ENCODE measurements around the gene RAB6B.

RAB6B gene

DNA sequence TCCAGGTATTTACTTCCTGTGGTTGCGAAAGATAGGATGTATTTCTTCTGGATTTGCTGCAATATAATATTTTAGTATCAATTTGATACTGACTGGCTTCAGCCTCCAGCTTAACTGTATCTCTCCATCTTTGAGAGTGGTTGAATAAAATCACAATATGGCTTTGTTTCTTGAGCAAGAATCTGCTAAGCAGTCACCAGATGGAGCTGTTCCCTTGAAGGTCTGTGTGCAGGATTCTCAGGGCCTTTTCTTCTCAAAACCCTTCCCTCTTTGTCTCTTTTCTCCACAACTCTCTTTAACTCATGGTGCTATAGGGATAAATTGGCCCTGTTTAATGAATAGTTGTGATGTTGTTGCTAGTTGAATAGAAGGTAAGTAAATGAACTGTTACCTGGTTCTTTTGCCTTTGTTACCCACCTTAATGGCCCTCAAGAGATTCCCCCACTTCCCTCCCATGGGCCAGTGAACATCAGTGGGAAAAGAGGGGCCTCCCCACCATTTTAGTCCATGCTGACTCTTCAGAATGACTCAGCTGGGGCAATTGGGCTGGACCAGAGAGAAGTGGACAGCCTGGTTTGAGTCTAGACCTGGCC, 34.8 kb upstream of the RAB6B start:
- DNase-seq: no peak

DNA sequence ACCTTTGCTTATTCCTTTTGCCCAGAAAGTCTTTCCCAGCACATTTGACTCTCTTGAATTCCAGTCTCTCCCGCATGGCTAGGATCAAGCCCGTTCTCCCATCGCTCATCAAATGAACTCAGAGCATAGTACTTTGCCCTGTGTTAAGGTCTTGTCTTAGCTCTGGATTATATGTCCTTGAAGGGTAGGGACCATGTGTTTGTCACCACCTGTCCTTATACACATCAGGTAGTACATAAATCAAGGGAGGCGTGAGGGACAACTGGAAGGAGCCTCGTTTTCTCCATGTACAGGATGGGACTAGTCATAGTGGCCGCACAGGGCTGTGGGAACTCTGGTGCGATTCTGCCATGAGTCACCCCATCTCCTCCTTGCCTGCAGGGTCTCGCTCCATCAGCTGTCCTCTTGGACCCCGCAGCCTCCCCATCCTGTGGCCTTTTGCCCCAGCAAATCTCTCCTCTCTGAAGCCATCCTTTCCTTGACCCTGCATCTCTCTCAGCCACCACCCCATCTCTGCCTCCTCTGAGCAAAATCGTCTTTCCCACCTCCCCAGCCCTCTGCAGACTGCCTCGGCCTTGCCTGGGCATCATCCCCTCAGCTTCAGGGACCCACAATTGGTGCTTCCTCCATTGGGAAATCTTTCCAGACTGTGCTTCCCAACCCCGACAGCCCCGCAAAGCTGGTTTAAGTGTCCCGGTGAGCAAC, 33.4 kb upstream of the RAB6B start:
- DNase-seq: no peak

DNA sequence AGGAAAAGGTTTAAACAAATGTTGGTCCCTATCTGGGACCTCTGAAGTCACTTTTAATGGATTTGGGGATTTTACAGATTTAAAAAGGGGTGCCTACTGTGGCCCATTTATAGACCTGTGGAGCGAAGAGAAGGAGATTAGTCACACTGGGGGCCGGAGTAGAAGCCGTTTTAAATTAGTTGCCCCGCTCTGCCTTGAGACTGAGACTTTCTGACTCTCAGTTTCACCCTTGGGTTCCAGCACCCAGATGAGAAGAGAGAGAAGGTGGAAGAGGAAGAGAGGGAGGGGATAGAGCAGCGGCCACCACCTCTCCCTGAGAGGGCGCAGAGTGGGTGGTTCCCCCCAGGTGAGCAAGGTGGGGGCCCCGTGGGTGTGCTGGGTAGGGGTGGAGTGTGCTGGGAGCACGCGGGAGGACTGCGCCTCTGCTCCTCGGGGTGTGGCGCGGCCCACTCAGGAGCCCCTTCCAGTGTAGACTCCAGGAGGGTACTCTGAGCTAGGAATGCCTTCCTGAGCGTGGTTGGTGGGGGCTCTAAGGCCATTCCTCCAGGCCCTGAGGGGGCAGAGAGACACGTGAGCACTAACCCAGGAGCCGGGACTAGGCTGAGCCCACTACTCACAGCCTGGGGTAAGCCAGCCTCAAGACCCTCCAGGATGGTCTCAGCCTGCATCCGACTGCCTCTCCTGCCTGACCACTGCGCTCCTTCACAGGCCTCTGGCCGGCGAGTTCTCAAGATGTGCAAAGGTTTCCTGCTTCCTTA, 32.6 kb upstream of the RAB6B start:
- no peak for DNase-seq

DNA sequence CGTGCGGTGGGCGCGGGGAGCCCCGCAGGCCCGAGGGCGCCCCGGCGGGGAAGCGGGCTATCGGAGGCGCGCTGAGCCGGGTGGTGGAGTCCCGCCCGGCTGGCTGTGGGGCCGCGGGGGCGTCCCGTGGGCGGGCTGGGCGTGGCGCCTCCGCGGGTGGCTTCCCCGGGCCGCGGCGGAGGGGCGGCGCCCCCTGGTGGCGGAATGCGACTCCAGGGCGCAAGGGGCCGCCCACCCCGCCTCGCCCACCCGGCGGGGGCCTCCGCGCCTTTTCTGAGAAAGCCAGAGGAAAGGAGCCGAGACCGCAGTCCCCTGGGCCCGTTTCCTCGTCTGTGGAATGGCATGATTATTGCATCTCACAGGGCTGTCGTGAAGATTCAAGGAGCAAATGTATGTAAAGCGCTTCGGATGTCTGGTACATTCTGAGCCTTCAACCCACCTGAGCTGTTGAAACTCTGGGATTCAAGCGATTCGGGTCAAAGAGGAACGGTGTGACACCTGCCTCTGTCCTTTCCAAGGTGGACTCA, 31.9 kb upstream of the RAB6B start:
- DNase-seq: peak; percentile 62

DNA sequence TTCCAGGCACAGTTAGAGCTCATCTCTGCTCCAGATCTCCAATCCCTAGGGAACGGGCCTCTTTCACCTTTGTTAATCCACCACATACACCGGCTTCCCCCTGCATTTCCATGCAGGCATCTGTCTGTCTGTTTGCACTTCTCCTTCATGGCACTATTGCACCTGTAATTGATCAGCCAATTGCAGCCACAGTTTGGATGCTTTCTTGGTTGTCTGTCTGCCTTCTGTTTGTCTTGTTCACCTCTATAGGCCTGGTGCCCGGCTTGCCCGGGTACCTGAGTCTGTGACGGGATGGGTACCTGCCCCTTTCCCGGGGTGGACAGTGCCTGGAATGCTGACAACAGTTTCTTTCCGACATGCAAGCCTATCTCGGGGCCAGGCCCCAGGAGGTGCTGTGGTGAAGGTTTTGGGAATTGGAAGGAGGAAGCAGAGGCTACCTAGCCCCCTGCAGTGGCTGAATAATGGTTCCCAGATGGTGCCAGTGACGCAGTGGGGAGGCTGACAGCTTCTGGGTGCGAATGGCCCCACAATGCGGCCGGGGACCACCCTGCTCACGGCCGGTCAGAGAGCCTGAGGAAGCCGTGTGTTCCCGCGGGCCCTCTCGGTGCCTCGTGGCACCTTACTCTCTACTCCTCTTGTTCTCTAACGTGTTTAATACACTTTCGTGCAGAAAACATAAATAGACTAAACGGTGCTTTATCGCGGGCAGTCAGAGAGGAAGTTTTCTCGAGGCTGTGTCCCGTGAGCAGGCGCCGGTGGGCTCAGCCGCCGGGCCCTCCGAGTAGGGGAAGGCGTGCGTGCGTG, 31.3 kb upstream of the RAB6B start:
- no peak for DNase-seq

DNA sequence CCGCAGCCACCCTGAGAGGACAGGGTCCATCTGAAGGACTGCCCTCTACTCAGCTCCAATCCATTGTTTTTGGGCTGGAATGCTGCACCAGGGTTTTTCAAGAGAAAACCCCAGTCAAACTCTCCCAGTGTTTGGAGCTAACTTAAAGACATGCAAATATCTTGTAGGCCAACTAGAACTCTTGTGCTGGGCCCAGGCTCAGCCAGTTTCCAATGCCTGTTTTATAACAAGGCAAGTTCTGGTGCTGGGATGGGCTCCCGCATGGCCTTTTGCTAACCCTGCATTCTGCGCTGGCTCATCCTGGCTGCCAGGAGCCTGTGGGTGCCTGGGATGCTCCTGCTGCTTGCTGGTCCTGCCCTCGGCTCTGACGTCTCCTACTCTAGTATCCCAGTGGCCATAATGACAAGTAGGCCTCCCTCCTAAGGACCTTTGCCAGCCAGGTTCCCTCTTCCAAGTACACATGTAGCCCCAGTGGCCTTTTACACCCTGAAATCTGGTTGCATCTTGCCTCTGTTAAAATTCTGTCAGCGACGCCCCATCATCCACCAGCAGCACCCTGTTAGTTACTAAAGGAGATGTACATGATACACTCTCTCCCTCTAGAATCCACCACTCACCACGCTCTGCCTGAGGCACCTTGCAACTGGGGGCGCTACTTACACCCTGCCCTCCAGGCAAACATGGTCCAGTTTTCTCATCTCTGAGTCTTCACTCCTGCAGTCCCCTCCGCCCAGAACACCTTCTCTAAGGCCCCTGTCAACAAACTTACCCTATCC, 30.5 kb upstream of the RAB6B start:
- no peak for DNase-seq

DNA sequence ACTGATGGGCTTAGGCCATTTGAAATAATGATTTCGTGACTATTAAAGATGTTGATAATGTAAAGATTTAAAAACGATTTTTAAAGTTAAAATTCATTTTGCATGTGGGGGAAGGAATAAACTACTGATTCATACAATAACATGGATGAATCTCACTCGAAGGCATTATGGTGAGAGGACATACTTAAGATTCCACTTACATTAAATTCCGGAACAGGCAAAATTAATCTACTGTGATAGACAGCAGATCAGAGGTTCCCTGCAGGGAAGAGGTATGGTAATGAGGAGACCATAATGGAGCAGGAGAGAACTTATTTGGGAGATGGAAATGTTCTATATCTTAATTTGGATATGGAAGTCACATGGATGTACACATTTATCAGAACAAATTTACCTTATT, 28.4 kb upstream of the RAB6B start:
- no peak for DNase-seq

DNA sequence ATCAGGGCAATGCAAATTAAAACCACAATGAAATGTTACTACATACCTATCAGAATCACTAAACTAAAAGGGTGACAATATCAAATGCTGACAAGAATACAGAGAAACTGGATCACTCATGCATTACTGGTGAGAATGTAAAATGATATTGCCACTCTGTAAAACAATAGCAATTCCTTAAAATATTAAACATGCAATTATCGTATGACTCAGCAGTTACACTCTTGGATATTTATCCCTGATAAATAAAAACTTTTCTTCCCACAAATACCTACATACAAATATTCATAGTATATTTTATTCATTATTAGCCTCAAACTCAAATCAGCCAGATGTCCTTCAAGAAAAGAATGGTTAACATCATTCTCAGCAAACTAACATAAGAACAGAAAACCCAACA, 25.9 kb upstream of the RAB6B start:
- DNase-seq: no peak

DNA sequence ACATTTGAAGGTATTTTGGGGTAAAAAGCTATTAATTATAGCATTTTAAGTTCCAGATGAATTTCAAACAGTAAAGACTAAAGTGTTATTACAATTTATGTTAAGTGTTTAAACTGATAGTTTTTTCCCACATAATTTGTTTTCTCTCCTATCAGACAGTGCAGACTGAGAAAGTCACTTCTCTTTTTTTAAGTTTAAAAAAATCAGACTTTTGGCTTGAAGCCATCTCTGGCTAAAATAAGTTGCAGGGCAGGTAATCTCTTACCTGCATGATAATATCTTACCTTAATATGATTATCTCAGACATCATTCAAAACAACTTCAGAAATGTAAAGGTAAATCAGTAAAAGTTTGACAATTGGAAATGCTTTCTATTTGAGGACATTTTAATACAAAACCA, 21.5 kb upstream of the RAB6B start:
- no peak for DNase-seq

DNA sequence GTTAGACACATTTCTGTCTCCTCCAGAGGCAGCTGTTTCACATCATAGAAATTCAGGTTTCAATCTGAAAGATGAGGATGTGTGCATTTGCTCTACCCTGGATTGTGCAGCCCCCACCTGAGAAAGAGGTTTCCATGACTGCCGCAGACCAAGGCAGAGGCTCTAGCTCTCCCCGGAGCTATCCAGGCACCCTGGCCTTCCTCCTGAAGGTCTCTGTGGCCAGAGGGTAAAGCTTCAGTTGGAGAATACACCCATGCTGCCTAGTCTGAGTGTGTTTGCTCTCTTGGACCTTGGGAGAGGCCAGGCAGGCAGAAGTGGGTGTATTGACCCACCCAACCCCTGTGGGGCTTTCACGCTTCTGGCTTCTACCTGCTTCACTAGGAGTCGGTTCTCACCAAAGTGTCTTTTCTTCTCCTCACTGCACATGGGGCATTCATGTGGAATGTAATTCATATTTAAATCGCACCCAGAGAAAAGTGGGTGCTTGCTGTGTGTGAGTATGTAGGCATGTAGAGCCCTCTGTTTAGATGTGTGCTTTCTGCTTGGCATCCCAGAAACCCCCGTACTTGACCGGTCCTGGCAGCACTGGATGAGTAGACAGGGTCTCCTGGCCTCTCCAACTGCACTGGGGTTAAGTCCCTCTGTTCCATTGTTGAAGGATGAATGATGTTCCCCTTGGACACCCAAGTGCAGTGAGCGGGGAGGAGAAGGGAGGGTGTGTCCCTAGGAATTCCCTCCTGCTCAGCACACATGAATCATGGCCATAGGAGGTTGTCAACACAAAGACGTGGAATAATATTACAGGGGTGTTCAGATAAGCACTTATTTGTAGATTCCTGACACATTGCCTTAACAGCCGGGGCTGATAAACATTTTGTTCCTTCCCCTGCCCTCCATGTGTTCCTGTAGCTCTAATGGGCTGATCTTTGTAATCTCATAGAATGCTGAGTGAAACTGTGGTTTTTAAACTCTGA, 20.3 kb upstream of the RAB6B start:
- DNase-seq: no peak

DNA sequence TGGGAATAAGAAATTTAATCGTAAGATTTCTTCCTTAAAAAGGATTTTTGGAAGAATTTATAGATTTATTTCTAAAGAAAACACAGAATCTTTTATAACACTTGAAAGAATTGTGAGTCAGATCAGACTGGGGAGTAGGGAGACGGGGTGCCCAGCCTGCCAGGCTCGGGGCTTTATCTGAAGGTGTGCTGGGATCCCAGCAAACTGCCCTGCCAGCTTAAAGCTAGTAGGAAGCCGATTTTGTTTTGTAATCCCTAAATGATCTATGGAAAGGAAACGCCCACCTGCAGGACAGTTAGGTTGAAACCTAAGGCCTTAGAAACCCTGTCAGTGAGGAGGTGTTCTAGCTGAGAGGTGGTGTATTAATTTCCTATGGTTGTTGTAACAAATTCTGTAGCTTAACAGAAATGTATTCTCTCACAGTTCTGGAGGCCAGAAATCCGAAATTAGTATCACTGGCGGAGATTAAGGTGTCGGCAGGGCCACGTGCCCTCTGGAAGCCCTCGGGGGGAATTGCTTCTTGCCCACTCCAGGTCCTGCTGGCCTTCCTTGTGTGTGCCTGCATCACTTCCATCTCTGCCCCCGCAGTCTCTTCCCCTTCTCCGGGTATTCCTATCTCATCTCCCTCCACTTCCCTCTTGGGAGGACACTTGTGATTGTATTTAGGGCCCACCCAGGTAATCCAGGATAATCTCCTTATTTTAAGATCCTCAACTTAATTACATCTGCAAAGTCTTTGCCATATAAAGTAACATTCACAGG, 19.3 kb upstream of the RAB6B start:
- no peak for DNase-seq

DNA sequence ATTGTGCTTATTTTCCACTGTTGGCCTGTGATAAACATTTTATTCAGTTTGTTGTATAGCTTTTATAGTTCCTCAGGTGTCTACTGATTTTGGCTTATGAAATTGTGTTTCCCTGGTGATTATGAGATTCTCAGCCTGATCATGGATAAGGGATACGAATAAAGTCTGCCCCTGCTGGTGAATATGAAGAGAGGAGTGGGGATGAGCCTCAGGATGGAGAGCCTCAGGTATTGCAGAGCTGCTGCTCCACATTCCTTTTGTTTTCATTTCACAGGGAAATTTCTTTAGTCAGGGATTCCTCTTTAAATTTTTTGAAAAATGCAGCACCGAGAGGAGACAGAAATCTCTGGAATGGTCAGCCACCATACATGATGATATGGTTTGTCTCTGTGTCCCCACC, 14.7 kb upstream of the RAB6B start:
- DNase-seq: no peak

DNA sequence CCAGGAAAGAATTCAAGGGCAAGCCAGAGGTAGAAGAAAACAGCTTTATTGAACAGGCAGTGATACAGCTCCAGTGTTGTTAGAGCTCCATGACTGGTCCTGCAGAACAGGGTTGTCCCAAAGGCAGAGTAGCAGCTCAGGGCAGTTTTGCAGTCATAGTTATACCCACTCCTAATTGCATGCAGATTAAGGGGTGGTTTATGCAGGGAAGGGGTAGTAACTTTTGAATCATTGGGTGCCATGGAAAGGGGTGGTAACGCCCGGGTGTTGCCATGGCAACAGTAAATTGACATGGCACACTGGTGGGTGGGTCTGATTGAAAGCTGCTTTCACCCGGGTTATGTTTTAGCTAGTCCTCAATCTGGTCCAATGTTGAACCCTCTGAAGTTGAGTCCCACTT, 9.7 kb upstream of the RAB6B start:
- DNase-seq: no peak

DNA sequence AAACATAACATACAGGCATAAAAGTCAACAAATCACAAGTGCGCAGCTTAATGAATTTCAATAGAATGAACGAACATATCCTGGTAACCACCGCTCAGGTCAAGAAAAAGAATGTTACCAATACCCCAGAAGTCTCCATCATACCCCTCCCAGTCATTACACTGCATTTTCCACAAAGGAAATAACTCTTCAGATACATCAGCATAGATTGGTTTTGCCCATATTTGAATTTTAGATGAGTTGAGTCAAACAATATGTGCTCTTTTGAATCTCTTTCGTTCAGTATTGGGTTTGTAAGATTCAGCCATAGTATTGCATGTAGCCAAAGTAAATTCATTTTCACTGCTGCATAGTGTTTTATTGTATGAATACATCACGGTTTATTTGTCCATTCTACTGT, 6.2 kb upstream of the RAB6B start:
- DNase-seq: no peak

DNA sequence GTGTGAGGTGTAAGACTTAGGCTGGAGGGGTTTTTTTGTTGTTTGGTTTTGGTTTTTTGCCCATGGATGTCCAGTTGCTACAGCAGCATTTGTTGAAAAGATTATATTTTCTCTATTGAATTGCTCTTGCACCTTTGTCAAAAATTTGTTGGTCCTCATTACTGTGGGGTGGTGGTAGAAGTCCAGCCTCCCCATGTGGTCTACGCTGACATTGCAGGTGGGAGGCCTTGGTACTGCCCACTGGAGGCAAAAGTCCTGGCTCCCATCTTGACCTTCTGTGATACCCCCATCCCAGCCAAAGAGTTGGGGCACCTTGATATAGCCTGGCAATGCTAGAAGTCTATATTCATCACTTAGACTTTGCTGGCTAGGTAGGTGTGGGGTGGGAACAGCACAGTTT, 5.4 kb upstream of the RAB6B start:
- no peak for DNase-seq

DNA sequence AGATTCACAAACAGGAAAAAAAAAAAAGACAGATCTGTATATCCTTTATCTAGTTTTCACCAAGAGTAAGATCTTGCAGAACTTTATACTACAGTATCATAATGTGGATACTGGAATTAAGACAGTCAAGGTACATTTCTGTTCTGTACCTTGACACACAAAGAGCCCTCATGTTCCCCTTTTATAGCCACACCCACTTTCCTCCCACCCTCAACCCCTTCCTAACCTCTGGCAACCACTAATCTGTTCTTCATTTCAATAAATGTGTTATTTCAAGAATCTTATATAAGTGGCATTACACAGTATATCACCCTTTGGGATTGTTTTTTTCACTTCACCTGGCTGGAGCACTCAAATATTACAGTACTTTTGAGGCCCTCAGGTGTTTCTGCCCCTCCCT, 3.6 kb upstream of the RAB6B start:
- no peak for DNase-seq

DNA sequence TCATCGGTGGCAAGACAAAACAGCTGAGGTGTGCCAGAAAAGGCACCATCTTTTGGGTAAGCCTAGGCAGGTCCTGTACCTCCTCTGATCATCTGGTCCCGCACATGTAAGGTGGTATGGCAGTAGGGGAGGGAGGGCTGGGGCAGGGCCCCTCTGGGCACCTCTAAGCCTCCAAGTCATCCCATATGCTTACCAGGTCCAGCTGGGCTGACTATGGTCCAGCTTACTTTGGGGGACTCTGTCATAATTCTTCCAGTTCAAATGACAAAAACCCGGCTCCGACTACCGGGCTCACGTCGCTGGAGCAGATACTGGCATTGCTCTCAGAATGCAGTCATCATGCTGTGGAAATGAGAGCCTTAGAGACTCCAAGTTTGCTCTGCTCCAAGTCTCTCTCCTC, 1.9 kb upstream of the RAB6B start:
- no peak for DNase-seq

DNA sequence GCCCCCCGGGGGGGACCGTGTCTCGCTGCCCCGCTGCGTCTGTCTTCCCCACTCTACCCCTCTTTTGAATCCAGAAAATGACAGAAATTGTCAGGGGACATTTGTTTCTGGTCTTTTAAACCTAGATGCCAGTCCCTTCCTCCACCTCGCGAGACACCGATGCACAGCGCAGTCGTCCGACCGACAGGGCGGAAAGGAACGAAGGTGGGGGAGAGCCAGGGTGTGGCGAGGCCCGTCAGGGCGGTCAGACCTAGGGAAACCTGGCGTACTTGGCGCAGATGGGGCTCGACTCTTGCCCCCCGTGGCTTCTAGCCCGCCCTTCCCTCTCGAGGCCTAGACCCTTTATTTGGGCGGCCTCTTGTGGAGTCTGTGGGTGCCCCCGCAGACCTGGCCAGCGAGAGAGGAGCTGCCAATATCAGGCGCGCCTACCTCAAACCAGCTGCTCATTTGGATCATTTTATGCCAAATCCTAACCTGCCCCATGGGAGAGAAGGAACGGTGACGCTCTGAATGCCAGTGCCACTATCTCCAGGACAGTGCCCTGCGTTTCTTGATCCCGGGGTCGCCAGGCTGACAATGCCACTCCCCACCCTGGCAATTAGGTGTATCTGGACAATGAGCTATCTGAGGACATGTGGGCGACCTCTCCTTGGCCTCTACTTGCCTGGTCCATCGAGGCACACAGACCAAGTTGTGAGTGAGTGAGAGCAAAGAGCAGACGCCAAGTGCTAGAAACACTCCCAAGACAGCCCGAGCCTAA, 500 bp upstream of the RAB6B start:
- DNase-seq: no peak

DNA sequence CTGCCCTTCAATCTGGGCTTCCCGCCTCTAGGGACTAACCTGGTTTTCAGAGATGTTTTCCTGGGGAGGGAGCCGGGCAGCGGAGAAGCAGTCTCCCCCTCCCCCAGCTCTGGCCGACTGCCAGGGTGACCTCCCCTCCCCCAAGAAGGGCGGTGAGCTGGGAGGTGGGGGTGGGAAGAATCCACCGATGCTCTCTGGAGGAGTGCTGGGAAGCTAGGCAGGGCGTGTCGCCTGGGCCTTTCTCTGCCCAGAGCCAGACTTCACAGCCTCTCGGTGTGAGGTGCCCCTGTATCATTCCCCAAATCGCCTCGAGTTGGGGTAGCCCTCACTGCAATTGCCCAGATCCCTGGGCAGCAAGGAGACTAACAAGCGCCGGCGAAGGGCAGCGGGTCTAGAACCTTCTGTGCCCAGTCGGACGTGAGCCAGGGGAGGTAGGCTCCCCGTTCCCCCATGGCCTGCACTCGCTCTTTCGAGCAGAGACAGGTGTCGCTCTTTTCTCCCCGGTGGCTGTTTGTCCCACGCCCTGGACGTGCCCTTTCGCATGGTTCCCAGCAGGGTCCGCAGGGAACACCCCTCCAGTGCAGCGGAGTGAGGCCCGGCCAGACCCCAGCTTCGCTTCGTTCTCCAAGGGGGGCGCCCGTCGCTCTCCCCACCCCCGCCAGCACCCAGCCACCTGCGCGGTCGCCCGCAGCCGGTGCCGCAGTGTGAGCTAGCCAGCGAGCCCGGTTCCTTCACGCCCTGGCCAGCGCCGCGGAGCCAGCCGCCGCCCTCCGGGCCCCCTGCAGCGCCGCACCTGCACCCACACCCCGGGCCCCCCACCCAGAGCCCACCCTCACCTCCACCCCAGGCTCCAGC, 1.1 kb downstream of the RAB6B start:
- DNase-seq: no peak
